Colon (tissue), 2 donors: Measurements from ENCODE around the gene PRKAA1.
"Not testable (repeated sequence)": the region's sequence is repeated elsewhere in the genome, so short reads cannot be mapped to it uniquely, and the experiment has no call there.

Experiments
- FAIRE-seq: peaks from 2 replicates; lab custom pipeline; 2012; peaks lifted over from hg19 to GRCh38; lab: Jason Lieb, UNC
- donor health status: control.
- donor health status: control.

PRKAA1 gene

DNA sequence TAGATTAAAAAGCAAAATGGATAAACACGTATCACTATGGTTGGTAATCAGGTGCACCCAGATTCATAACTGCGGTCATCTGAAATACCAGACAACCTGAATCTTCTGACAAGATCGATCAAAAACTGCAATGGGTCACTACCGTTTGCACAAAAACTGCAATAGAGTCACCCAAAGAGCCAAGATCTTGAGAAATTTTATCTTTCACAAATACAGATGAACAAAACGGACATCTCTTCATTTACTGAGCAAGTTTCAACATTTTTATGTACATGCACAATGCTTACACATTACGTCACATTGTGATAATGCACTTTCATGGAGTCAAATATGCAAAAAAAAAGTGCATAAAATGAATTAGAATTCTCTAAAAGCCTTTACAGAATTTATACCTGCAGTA lies 18.6 kb downstream of the PRKAA1 start:
- FAIRE-seq = no peak

- no peak for FAIRE-seq
Measured at GRCh38 chr5:40778133-40778532, 20.0 kb downstream of the PRKAA1 start.

DNA sequence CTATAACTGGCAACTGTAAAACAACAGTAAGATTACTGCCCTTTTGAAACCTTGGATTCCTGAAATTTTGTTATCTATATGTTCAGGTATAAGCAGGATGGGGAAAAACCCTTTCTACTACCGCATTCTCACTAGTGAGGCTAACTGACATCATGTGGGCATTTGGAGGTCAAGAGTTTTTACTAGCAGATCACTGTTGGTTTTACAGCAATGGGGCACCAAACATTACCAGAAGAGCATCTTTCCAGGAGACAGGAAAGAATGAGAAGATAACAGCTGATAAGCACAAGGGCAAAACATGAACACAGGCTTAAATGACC lies 21.6 kb downstream of the PRKAA1 start:
- no peak for FAIRE-seq

DNA sequence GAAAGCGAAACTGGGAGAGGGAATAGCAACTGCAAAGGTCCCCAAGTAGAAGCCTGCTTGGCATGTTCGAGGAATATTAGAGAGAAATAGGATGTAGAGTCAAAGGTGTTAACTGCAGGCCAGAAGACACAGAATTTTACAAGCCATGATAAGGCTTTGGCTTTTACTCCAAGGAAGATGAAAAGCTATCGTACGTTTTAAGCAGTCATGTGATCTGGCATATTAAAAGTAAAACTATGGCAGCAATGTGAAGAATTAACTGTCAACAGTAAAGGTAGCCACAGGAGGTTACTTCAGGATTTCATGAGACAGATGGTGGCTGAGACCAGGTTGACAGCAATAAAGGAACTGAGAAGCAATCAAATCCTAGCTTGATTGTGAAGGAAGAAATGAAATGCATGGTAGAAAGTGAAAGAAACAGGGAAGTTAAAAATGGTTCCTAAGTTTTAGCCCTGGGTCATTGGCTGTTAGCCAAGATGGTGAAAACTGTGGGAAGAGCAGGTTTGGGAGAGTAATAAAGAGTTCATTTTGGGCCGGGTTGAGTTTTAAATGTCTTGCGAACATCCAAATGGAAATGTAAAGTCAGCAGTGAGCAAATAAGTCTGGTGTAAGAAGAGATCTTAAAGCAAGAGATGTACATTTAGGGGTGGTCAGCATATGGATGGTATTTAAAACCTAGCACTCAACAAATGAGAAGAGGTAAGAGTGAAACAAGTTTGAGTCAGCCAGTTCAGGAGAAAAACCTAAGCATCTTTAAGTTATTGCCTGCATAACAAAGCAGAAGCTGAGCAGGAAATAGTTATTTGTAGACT lies 22.1 kb downstream of the PRKAA1 start:
- FAIRE-seq = no peak

DNA sequence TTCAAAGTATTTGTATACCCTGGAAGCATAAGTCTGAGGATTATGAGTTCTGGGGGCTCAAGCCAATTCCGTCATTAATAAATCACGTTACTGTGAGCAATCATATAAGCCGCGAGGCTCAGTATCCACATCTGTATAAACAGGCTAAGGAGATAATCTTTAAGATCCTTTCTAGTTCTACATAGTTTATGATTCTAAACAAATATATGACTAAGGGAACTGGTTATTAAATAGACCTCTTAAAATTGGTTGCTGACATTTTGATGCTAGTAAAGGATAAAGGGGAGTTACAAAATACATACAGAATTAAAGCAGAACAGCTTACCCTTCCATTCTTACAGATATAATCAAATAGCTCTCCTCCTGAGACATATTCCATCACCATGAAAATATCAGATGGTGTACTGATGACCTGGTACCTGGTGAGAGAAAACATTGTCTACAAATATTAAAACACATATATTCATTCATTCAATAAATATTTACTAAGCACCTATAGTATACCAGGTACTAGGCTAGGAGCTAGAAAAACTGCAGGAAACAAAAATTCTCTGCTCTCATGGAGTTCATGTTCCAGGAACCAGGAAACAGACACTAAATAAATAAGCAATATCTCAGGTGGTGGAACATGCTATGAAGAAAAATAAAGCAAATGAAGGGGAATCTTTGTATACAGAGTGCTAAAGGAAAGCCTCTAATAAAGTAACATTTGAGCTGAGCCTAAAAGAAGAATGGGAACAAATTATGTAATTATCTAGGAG lies 22.9 kb downstream of the PRKAA1 start:
- no peak for FAIRE-seq

DNA sequence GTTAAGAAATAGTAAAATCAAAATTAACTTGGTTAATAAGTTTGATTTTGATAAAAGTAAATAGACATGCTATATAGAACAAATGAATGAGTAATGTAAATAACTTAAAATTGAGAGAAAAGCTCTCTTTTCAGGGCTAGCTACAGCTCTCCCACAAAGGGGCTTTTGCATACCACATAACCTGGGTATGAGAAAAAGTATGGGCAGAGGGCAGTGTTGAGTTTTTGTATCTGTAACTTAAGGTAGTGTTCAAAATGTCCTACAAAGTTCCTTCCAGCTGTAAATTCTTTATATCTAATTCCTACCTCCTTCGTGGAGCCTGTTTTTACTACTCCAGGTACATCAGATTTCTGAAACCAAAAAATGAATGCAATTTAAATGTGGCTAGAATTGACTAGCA lies 23.6 kb downstream of the PRKAA1 start:
- no peak for FAIRE-seq

DNA sequence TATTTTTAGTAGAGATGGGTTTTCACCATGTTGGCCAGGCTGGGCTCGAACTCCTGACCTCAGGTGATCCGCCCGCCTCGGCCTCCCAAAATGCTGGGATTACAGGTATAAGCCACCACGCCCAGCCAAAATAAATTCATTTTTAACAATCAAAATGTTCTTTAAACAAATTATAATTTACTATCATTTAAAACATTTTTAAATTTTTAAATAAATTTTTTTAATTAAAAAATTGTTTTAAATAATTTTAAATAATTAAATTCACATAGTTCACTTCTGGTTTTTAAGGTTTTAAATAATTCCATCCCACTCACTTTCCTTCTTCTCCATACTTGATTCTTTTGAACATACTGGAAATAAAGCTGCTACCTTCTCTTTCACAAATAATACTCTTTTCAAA lies 27.4 kb downstream of the PRKAA1 start:
- no peak for FAIRE-seq

DNA sequence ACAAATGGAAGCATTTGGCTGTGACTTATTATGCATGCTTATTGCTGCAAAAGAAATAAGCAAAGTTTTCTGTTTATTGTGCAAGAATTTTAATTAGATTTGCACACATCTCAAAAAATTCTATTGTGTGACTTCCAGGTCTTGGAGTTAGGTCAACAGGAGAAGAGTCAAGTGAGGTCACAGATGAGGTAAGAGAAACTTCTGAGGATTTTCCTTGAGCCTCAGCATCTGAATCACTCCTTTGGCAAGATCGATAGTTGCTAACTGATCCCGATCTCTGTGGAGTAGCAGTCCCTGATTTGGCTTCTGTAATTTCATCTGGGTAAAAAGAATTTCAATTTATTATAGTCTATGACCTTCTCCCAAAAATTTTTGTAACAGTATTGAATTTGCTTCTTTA lies 35.5 kb downstream of the PRKAA1 start:
- FAIRE-seq = no peak

DNA sequence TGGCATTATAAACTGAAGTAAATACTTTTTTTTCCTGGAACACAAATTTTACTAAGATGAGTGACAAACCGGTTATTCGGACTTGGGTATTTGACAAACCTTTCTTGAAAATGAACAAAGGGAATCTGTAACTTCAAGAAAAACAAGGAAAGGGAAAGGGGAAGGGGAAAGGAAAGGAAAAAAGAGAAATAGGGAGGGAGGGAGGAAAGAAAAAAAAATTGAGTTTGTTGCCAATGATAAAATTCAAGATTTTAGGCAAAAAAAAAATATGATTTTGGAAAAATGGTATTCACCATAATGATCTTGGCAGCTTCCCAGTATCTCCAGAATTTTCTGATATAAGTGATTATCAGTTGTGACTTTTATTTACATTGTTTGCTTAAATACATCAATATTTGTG lies 40.8 kb downstream of the PRKAA1 start:
- FAIRE-seq = no peak

- FAIRE-seq = peak; percentile 10
Measured at GRCh38 chr5:40755407-40756365, 42.5 kb downstream of the PRKAA1 start, which contains the start of gene TTC33. TTC33 (minus strand) TSS chr5:40755961; CDS start chr5:40747018, 8,943 bp downstream.

- no peak for FAIRE-seq
Measured at GRCh38 chr5:40755093-40755406, 43.1 kb downstream of the PRKAA1 start.

GRCh38 chr5:40754381-40755092 lies 43.6 kb downstream of the PRKAA1 start:
- FAIRE-seq = no peak

GRCh38 chr5:40746703-40747102 lies 51.5 kb downstream of the PRKAA1 start:
- FAIRE-seq = no peak

DNA sequence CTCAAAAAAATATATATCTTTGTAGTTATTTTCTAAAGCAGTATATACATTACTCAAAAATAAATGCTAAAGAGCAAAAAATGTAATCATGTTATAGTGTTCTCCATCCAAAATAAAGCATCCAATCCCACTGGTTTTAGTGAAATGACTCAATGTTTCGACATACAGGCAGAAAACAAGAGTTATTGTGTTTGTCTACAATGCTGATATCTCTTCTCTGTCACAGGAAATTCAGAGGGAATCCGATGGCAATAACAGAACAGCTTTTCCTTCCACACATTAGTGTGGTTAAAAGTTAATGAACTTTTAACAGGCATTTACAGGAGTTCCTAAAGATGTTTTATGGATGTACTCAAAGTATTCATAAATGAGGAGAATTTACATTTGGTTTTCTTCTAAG lies 54.4 kb downstream of the PRKAA1 start:
- no peak for FAIRE-seq

- peak; percentile 18 for FAIRE-seq
Measured at GRCh38 chr5:40738502-40738901, 59.7 kb downstream of the PRKAA1 start.

DNA sequence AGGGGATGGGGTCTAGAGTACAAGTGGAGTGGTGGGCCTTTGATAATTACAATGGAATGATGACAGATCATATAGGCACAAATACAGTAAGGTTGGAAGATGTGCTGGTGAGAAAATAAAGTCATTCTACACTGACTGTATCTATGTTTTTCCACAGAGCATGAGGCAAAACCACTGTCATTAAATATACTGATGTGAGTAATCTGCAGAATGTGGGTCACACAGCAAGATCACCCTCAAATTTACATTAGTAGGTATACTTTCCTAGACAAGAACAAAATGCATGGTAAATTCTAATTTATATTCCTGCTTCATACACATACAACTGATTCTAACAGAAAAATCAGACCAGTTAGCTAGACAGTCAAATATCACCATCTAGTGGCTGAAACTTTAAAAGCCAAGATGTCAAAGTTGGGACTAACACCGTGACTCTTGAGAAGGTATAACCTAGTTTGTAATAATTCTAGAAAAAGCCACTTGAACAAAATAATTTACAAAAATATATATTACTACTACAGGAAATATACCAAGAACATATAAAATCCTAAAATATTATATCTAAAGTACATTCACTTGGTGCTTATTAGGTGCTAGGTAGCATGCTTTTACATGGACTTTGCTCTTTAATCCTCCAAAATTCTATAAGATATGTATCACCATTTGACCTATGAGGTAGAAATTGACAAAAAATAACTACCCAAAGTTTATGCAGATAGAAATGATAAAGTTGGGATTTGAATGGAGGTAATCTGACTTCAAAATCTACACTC lies 61.9 kb downstream of the PRKAA1 start:
- FAIRE-seq = peak; percentile 75

DNA sequence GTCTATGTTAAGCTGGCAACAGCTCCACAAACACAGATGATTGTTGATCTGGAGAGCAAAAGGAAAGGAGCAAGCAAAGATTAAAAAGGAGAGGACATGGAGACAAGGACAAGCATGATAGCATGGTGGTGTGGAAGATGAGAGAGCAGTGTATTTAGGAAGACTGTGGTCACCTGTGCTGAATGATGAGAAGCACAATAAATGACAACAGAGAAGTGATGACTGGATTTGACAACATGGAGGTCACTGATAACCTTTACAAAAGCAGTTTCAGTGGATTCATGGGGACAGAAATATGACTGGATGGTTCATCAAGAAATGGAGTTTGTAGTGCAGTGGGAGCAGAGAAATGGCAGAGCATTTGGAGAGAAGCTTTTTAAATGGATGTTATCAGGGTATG lies 62.6 kb downstream of the PRKAA1 start:
- FAIRE-seq = no peak

DNA sequence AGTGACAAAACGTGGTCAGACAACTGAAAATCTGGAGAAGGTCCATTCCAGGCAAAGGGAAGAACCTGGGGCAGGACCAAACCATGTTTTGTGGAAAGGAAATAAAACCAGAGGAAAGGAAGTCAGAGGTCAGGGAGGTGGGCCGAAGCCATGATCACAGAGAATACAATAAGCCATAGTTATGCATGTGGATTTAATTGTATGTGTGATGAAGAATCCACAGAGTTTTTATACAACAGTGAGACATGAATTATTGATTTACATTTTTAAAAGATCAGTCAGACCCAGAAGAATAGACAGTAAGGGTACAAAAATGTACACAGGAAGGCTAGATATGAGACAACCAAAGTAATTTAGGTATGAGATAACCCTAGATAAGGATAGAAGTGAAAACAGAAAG lies 63.2 kb downstream of the PRKAA1 start:
- no peak for FAIRE-seq

- FAIRE-seq = no peak
Measured at GRCh38 chr5:40733879-40734563, 64.2 kb downstream of the PRKAA1 start.

- no peak for FAIRE-seq
Measured at GRCh38 chr5:40733434-40733833, 64.7 kb downstream of the PRKAA1 start.

DNA sequence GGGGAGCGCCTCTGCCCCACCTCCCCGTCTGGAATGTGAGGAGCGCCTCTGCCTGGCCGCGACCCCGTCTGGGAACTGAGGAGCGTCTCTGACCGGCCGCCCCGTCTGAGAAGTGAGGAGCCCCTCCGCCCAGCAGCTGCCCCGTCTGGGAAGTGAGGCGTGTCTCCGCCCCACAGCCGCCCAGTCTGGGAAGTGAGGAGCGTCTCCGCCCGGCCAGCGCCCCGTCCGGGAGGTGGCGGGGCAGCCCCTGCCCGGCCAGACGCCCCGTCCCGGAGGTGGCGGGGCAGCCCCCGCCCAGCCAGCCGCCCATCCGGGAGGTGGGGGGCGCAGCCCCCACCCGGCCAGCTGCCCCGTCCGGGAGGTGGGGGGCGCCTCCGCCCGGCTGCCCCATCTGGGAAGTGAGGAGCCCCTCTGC lies 75.7 kb downstream of the PRKAA1 start:
- FAIRE-seq = not testable (repeated sequence)
